Measurements from ENCODE around the gene GLRX3. TPM values are rescaled to one million over a fixed set of nuclear protein-coding genes. Genes with fewer than 3 reads are reported as not detected.
"Not testable (repeated sequence)": the region's sequence is repeated elsewhere in the genome, so short reads cannot be mapped to it uniquely, and the experiment has no call there.

GLRX3 gene
- total and polyA plus RNA-seq, 8 donors, result 19.2 to 33.5 (median 27.7) TPM

GRCh38 chr10:130196511-130197487 lies 60.6 kb downstream of the GLRX3 start:
- intact Hi-C loops (cut with DNase I), result no loop called here
- no peak for TF ChIP-seq CTCF (IDR thresholded peaks at IDR 0.05)

GRCh38 chr10:130198651-130199050 lies 62.5 kb downstream of the GLRX3 start:
- Histone ChIP-seq H3K36me3 (no peaks in the 10 kb centered on the region), H3K27me3 (no peaks in the 10 kb centered on the region), H3K27ac (no peak overlapping the region), H3K4me3 (no peak overlapping the region), H3K9me3 (no peaks in the 10 kb centered on the region), H3K4me1 (no peaks in the 10 kb centered on the region)
- intact Hi-C loops (cut with DNase I), result no loop called here
- TF ChIP-seq CTCF (IDR thresholded peaks at IDR 0.05), result no peak
- ATAC-seq (no peak), DNase-seq (no peak), FAIRE-seq (no peak)
- WGBS, 2 donors, result 81 to 87% methylated on average over 6 of the region's 6 CpGs

More at GRCh38 chr10:130196511-130197487, 60.6 kb downstream of the GLRX3 start:
- DNase-seq (no peak), FAIRE-seq (no peak), ATAC-seq (no peak)
- WGBS, 2 donors, result 89 to 93% methylated on average over 15 of the region's 15 CpGs
- Histone ChIP-seq H3K27ac (no peak overlapping the region), H3K36me3 (no peaks in the 10 kb centered on the region), H3K4me3 (no peak overlapping the region), H3K27me3 (no peaks in the 10 kb centered on the region), H3K9me3 (no peaks in the 10 kb centered on the region), H3K4me1 (no peaks in the 10 kb centered on the region)

DNA sequence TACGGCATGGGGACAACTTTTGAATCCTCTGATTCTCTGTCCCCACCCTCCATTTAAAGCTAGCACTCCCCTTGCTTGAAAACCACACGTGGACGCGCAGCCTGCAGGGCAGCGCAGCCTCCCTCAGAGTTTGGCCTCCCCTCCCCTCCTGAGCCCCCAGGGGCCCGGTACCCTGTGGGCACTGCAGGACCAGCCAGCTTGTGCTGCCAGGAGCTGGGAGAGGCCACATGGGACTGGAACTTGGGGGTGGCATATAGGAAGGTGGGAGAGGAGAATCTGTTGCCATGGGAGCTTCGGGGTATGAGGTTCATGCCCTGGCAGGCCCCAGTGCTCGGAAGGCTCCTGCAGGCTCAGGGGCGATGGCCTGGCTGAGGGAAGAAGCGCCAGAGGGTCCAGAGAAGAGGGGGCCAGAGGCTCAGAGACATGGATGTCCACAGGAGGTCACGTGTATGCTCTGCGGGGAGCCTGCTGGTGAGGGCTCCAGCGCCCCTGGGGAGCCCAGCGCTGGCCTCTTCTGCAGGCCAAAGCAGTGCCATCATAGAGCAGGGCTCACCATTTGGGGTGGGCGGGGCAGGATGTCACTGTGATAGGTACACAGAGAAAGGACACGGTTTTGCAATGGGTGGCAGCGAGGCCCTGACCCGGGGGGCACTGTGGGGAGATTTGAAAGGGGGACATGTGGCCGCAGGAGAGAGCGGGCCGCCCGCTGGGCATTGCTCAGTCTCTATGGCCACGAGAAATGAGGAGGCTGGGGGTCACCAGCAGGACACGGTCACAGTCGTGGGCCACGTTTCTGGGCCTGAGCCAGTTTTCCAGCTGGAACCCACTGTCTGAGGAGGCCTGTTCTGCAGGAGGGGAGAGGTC lies 64.2 kb downstream of the GLRX3 start:
- Histone ChIP-seq H3K4me1 (no peaks in the 10 kb centered on the region), H3K27me3 (no peaks in the 10 kb centered on the region), H3K27ac (no peak overlapping the region), H3K4me3 (no peak overlapping the region), H3K36me3 (no peaks in the 10 kb centered on the region), H3K9me3 (no peaks in the 10 kb centered on the region)
- FAIRE-seq (no peak), DNase-seq (no peak), ATAC-seq (no peak)
- WGBS, 2 donors, result 66 to 76% methylated on average over 26 of the region's 26 CpGs
- intact Hi-C loops (cut with DNase I), result no loop called here
- no peak for TF ChIP-seq CTCF (IDR thresholded peaks at IDR 0.05)

DNA sequence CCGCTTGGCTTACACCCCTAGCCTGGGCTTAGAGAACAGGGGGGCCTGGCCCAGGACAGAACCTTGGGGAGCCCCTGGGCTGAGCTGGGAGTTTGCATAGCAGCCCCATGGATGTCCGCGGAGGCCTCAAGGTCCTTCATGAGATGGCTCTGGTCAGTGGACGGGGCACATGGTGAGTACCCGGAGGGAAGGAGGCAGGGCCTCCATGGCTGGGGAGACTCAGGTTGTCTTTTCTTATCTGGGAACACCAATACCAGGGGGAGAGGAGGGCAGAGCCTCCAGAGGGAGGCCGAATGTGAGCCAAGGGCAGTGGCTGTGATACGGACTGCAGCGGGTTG lies 64.8 kb downstream of the GLRX3 start:
- Histone ChIP-seq H3K4me3 (no peak overlapping the region), H3K4me1 (no peaks in the 10 kb centered on the region), H3K36me3 (no peaks in the 10 kb centered on the region), H3K9me3 (no peaks in the 10 kb centered on the region), H3K27me3 (no peaks in the 10 kb centered on the region), H3K27ac (no peak overlapping the region)
- ATAC-seq, result peak in 1 of 4 donors; percentile 12
- intact Hi-C loops (cut with DNase I), result no loop called here
- no peak for DNase-seq
- no peak for TF ChIP-seq CTCF (IDR thresholded peaks at IDR 0.05)
- WGBS, 2 donors, result 67 to 81% methylated on average over 8 of the region's 8 CpGs
- no peak for FAIRE-seq

- H3K36me3 ChIP-seq; H3K4me1 ChIP-seq; H3K4me3 ChIP-seq; DNase-seq; H3K9me3 ChIP-seq; H3K27ac ChIP-seq; H3K27me3 ChIP-seq; ATAC-seq; intact Hi-C loops (cut with DNase I); FAIRE-seq: not testable (repeated sequence)
- 32 to 38% methylated on average over 4 of the region's 4 CpGs for WGBS, 2 donors
These were observed 66.0 kb downstream of the GLRX3 start for GRCh38 chr10:130202150-130202549.
